HG03378 (cell line): ENCODE data around the gene MCM3AP.

Experiments
- ATAC-seq: cut with Tn5 transposase; IDR thresholded peaks from one replicate; pipeline ENCODE4 v1.9.1; 2021; ENCODE audit warnings: mild to moderate bottlenecking, moderate library complexity; ENCODE audit not compliant: unreplicated experiment

The MCM3AP gene

GRCh38 chr21:46285206-46285661, at the start of gene MCM3AP:
TSS of gene MCM3AP (minus strand) at chr21:46285611. CDS start at chr21:46285286, 325 bp downstream.
- ATAC-seq: no peak

GRCh38 chr21:46334351-46335140, 49.1 kb upstream of the MCM3AP start:
- ATAC-seq: no peak

DNA sequence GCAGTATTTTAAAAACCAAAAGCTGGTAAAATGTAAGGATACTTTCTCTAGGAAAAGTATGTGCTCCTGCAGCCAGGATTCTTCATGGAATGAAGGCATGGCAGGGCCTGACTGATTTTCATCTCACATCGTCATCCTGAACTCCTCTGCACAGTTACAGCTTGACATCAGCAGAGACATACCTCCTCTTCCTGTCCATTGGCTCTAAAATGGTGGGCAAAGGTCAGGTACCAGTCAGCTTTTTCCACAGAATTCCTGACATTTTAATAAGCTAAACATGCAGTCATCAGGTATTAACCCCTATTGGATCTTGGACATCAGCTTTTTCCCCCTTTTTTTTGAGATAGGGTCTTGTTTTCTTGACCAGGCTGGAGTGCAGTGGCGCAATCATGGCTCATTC, 44.4 kb upstream of the MCM3AP start:
- ATAC-seq: no peak

DNA sequence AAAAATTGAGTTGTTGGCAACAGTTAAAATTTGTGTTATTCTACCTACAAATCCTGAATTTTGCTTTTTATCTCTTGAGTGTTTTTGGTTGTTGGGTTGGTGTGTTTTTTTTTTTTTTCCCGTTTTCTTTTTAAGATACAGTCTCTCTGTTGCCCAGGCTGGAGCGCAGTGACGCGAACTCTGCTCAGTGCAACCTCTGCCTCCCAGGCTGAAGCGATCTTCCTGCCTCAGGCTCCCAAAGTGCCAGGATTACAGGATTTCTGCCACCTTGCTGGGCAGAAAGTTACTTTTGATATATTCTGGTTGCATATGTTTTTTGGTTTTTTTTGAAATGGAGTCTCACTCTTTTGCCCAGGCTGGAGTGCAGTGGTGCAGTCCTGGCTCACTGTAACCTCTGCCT, 42.7 kb upstream of the MCM3AP start:
- ATAC-seq: no peak

DNA sequence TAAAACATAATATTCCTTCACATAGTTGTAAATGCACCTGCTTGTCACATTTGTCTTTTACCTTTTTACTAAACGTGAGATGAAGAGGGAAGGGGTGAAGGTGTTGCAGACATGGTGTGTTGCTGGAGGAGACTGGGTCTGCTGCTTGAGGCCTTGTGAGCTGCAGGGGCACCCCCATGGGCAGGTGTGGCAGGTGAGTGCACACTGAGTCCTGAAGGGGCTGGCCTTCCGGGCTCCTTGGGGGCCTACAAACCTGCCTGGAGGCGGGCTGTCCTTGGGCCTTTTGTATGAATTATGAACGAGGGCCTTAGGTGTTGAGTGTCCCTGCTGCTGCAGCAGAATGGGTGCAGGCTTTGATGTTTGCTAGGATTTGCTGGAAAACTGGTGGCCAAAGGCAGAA, 42.3 kb upstream of the MCM3AP start:
- no peak for ATAC-seq

- no peak for ATAC-seq
These were observed 40.8 kb upstream of the MCM3AP start for GRCh38 chr21:46326110-46326703.

- ATAC-seq: peak; percentile 3
These were observed 39.9 kb upstream of the MCM3AP start for GRCh38 chr21:46325073-46325912.

DNA sequence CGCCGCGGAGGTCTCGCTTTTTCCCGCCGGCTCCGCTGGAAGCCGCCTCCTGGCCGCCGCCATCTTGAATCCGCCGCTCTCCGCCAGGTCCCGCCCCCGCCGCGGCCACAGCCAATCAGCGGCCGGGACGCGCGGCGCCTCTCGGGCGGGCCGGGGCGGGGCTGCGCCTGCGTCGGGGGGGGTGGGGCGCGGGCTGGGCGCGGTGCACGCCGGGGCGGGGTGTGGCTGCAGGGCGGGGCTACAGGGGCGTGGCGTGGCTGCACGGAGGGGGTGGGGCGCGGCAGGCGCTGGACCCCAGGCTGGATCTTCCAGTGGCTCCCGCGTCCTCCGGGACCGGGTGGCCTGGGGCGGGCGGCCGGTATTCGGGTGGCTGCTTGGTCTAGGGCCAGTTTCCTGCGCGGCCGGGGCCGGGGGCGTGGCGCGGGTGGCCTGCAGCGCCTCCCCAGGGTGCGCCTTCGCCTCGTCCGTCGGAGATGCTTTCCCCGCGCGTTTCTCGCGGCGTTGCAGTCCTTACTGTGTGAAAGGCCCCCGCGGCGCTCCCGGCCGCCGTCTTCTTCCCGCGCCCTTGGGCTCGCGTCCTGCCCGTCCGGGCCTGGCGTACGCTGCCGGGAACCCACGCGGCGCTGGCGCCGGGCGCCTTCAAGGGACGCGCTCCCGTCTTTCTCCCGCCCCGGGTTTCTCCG, 39.1 kb upstream of the MCM3AP start:
- peak; percentile 22 for ATAC-seq

DNA sequence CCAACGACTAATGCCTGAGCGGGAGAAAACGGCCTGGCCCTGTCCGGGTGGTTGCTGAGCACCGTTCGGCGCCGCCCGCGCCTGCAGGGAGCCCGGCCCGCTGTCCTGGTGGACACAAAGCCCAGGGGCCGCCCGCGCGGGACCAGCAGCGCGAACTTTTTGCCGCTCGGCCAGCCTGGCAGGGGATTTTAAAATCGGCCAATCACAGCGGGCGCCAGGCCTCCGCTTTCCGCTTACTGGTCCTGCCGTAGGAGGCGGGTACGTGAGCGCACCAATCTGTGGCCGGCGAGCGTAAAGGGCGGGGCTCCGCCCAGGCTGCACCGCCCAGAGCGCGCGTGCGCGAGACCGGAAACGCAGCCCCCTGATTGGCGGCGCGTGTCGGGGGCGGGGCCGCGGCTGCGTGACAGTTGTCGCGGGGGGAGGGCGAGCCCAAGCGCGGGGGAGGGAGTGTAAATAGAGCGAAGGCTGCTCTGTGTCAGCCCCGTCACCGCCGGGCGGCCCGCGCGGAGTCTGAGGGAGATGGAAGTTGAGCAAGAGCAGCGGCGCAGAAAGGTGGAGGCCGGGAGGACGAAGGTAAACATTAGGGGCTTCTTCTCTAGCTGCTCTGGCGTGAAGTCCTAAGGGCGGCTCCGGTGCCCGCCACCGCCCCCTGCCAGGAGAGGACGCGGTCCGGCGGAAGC, 38.4 kb upstream of the MCM3AP start, which contains the start of the genes C21orf58 and PCNT:
C21orf58 (minus strand) TSS at position 161 of the 680 bp plus-strand sequence. CDS start 1,132 bp downstream, outside the sequence.
PCNT (plus strand) TSS at position 447 of the 680 bp plus-strand sequence; CDS start at position 520, 73 bp downstream.
- ATAC-seq: peak; percentile 77

- ATAC-seq: no peak
These were observed 37.9 kb upstream of the MCM3AP start for GRCh38 chr21:46323227-46323709.

GRCh38 chr21:46322351-46323226, 37.2 kb upstream of the MCM3AP start:
- no peak for ATAC-seq

- ATAC-seq: no peak
These were observed 35.0 kb upstream of the MCM3AP start for GRCh38 chr21:46320331-46320801.

DNA sequence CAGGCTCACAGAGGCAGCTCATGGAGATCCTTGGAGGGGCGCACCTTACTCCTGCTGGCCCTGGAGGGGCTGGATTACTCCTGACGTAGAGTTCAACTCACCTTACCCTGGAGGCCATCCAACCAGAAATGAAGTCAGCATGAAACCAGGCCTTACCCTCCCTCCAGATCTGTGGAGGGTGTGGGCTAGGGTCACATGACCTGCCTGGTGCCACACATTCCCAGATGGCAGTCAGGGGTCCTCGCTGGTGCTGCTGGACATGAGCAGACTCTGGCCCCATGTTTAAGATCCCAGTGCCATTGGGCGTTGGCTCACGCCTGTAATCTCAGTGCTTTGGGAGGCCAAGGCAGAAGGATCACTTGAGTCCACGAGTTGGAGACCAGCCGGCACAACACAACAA, 33.8 kb upstream of the MCM3AP start:
- ATAC-seq: no peak

DNA sequence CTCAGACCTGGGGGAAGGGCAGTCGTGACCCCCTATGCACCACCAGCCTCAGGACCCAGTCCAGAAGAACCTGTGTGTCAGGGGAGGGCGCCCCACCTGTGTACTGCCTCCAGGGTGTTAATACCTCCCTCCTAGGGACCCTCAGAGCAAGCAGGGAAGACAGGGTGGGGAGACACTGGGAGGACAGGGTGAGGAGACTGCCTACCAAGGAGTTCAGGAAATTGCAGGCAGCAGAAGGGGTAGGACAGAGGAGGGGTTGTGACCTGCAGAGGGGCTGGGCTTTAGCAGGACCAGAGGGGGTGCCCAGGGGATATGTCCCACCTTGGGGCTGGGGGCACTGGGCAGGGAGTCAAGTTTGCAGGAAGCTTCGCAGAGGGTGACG, 33.0 kb upstream of the MCM3AP start:
- no peak for ATAC-seq

- ATAC-seq: no peak
These were observed 32.5 kb upstream of the MCM3AP start for GRCh38 chr21:46317710-46318463.

GRCh38 chr21:46316708-46317324, 31.4 kb upstream of the MCM3AP start:
- no peak for ATAC-seq

GRCh38 chr21:46314441-46315020, 29.1 kb upstream of the MCM3AP start:
- ATAC-seq: no peak
